H1 (cell line): ENCODE results near the gene TRAPPC2L. TPM values are rescaled to one million over a fixed set of nuclear protein-coding genes. Genes with fewer than 3 reads are reported as not detected.

Experiments used
- CTCF ChIA-PET: fragments of 300-600 bp; sonication (Branson Sonifier 250); formaldehyde crosslinking; loops from one replicate; lab custom pipeline; 2021; ENCODE audit not compliant: partially characterized antibody; lab: Charles Lee
- POLR2A ChIA-PET: fragments of 300-600 bp; sonication (Branson Sonifier 250); formaldehyde crosslinking; loops from one replicate; lab custom pipeline; 2021; ENCODE audit warnings: inconsistent platforms; ENCODE audit not compliant: partially characterized antibody; lab: Charles Lee
- DNase-seq, 2 experiments: peaks; one replicate each; pipeline versions ENCODE4 v3.0.0 to v3.0.0-alpha.2; 2010 to 2022; ENCODE audit warnings: low spot score in 2 of 2, low read depth in 1 of 2, mixed read lengths in 1 of 2
- FAIRE-seq: peaks from 2 replicates; lab custom pipeline; 2011; peaks lifted over from hg19 to GRCh38; lab: Jason Lieb, UNC
- H2AFZ ChIP-seq: 2 replicates; pipeline ENCODE4 v1.8.1; 2012; ENCODE audit warnings: low read length, inconsistent platforms
- H2AK5ac ChIP-seq: 2 replicates; pipeline ENCODE4 v1.6.1; 2013; ENCODE audit warnings: low read depth, low read length
- H2BK120ac ChIP-seq: replicated peaks from 2 replicates; pipeline ENCODE3; 2013; ENCODE audit warnings: low read depth, low read length, inconsistent platforms
- H2BK12ac ChIP-seq: 2 replicates; pipeline ENCODE4 v1.6.1; 2013; ENCODE audit warnings: low read depth, low read length
- H2BK15ac ChIP-seq: 2 replicates; pipeline ENCODE4 v1.6.1; 2013; ENCODE audit warnings: low read length
- H2BK20ac ChIP-seq: 2 replicates; pipeline ENCODE4 v1.6.1; 2013; ENCODE audit warnings: low read length
- H2BK5ac ChIP-seq: 2 replicates; pipeline ENCODE4 v1.6.1; 2013; ENCODE audit warnings: low read depth, low read length
- H3K14ac ChIP-seq: 2 replicates; pipeline ENCODE4 v1.6.1; 2013; ENCODE audit warnings: inconsistent platforms; ENCODE audit not compliant: insufficient read length
- H3K18ac ChIP-seq: 2 replicates; pipeline ENCODE4 v1.6.1; 2013; ENCODE audit warnings: low read length; ENCODE audit errors: extremely low read depth
- H3K23ac ChIP-seq: 2 replicates; pipeline ENCODE4 v1.6.1; 2013; ENCODE audit warnings: inconsistent platforms; ENCODE audit not compliant: insufficient read length
- H3K23me2 ChIP-seq: 2 replicates; pipeline ENCODE4 v1.6.1; 2013; ENCODE audit warnings: low read depth, low read length
- H3K27ac ChIP-seq: 2 replicates; pipeline ENCODE4 v1.6.1; 2011; ENCODE audit warnings: low read depth, low read length, inconsistent platforms
- H3K27me3 ChIP-seq, 4 experiments: replicated peaks in 1 of 4; 1 replicate in 1 of 4; 2 replicates in 3 of 4; pipeline versions ENCODE4 v1.6.1 to v1.8.1; 2011 to 2013; ENCODE audit warnings: low read length in 3 of 4, mild to moderate bottlenecking in 3 of 4, inconsistent platforms in 2 of 4, mixed read lengths in 2 of 4, moderate library complexity in 1 of 4; ENCODE audit not compliant: control insufficient read depth in 3 of 4, insufficient read depth in 3 of 4; ENCODE audit errors: extremely low read depth in 1 of 4
- H3K36me3 ChIP-seq, 4 experiments: 2 replicates each; pipeline versions ENCODE4 v1.6.1 to v1.8.1; 2011 to 2013; ENCODE audit warnings: mild to moderate bottlenecking in 4 of 4, low read length in 3 of 4, moderate library complexity in 2 of 4, control low read depth in 1 of 4, inconsistent platforms in 1 of 4; ENCODE audit not compliant: insufficient read depth in 4 of 4, control insufficient read depth in 2 of 4
- H3K4ac ChIP-seq: replicated peaks from 2 replicates; pipeline ENCODE3; 2013; ENCODE audit warnings: low read length, low read depth, mixed read lengths, inconsistent platforms; ENCODE audit not compliant: insufficient read length
- H3K4me1 ChIP-seq, 4 experiments: replicated peaks in 1 of 4; 1 replicate in 1 of 4; 2 replicates in 3 of 4; pipeline versions ENCODE4 v1.6.1 to v1.8.1; 2011 to 2013; ENCODE audit warnings: low read length in 3 of 4, inconsistent platforms in 2 of 4, mixed read lengths in 1 of 4; ENCODE audit not compliant: insufficient read depth in 4 of 4, control insufficient read depth in 3 of 4
- H3K4me2 ChIP-seq, 2 experiments: 2 replicates each; pipeline versions ENCODE4 v1.6.1 to v1.8.1; 2011 to 2013; ENCODE audit warnings: low read depth in 2 of 2, low read length in 2 of 2, control low read depth in 1 of 2, inconsistent platforms in 1 of 2, mild to moderate bottlenecking in 1 of 2; ENCODE audit not compliant: insufficient read depth in 1 of 2
- H3K4me3 ChIP-seq, 4 experiments: fragments of 200-600, 300-600 bp in 1 of 4; sonication (generic), shearing (Covaris generic), sonication (Bioruptor Twin) in 1 of 4; 2 replicates each; pipeline versions ENCODE4 v1.5.1 to v1.8.1; 2011 to 2016; ENCODE audit warnings: low read length in 4 of 4, low read depth in 3 of 4, control low read depth in 2 of 4, inconsistent platforms in 2 of 4, mild to moderate bottlenecking in 2 of 4, mixed read lengths in 1 of 4, moderate library complexity in 1 of 4; ENCODE audit not compliant: insufficient read depth in 2 of 4; ENCODE audit errors: extremely low read depth in 1 of 4
- H3K56ac ChIP-seq: replicated peaks from 2 replicates; pipeline ENCODE3; 2013; ENCODE audit warnings: low read depth, mild to moderate bottlenecking, mixed read lengths, low read length, inconsistent platforms; ENCODE audit not compliant: insufficient read length
- H3K79me1 ChIP-seq: 2 replicates; pipeline ENCODE4 v1.6.1; 2013; ENCODE audit warnings: low read depth, low read length, control low read depth
- H3K79me2 ChIP-seq, 2 experiments: 2 replicates each; pipeline versions ENCODE4 v1.6.1 to v1.8.1; 2012 to 2013; ENCODE audit warnings: low read length in 2 of 2, mild to moderate bottlenecking in 2 of 2, inconsistent platforms in 1 of 2; ENCODE audit not compliant: insufficient read depth in 2 of 2, control insufficient read depth in 1 of 2
- H3K9ac ChIP-seq, 4 experiments: replicated peaks in 1 of 4; 1 replicate in 1 of 4; 2 replicates in 3 of 4; pipeline versions ENCODE4 v1.6.1 to v1.8.1; 2011 to 2013; ENCODE audit warnings: low read depth in 3 of 4, low read length in 3 of 4, control low read depth in 2 of 4, mild to moderate bottlenecking in 2 of 4, moderate library complexity in 2 of 4, inconsistent platforms in 1 of 4; ENCODE audit errors: extremely low read depth in 1 of 4
- H3K9me3 ChIP-seq, 2 experiments: 2 replicates each; pipeline versions ENCODE4 v1.6.1 to v1.8.1; 2012 to 2013; ENCODE audit warnings: mild to moderate bottlenecking in 2 of 2, moderate library complexity in 2 of 2, control low read depth in 1 of 2, inconsistent platforms in 1 of 2, low read depth in 1 of 2, low read length in 1 of 2, mixed read lengths in 1 of 2; ENCODE audit not compliant: insufficient read depth in 2 of 2
- H4K20me1 ChIP-seq, 2 experiments: replicated peaks in 1 of 2; 2 replicates each; pipeline versions ENCODE3 to v1.8.1; 2011 to 2013; ENCODE audit warnings: inconsistent platforms in 2 of 2, low read length in 2 of 2, mild to moderate bottlenecking in 1 of 2; ENCODE audit not compliant: insufficient read depth in 2 of 2, control insufficient read depth in 1 of 2
- H4K5ac ChIP-seq: 2 replicates; pipeline ENCODE4 v1.6.1; 2013; ENCODE audit warnings: low read length, low read depth, mixed read lengths, inconsistent platforms; ENCODE audit not compliant: insufficient read length
- H4K8ac ChIP-seq: 2 replicates; pipeline ENCODE4 v1.8.0; 2013; ENCODE audit warnings: mild to moderate bottlenecking, moderate library complexity, low read length, inconsistent platforms; ENCODE audit not compliant: insufficient read depth; ENCODE audit errors: extremely low read depth
- H4K91ac ChIP-seq: replicated peaks from 2 replicates; pipeline ENCODE3; 2013; ENCODE audit warnings: low read length, mixed read lengths, inconsistent platforms; ENCODE audit not compliant: insufficient read length
- ASH2L ChIP-seq: fragments of 200-600, 300-600 bp; sonication (generic); IDR thresholded peaks from one replicate; pipeline ENCODE4 v1.7.1; 2017; ENCODE audit warnings: low read length
- CBX8 ChIP-seq: fragments of 300-800, 300-1000 bp; sonication (generic); IDR thresholded peaks from 2 replicates; pipeline ENCODE4 v1.7.1; 2016; ENCODE audit warnings: low read depth, low read length, borderline replicate concordance
- EZH2 ChIP-seq: fragments of 200-600 bp; sonication (generic); IDR thresholded peaks from 2 replicates; pipeline ENCODE4 v1.7.1; 2012; ENCODE audit warnings: low read depth, mild to moderate bottlenecking, moderate library complexity, low read length, inconsistent platforms; ENCODE audit not compliant: severe bottlenecking
- NRF1 ChIP-seq: IDR thresholded peaks from 2 replicates; pipeline ENCODE4 v1.6.1; 2011; ENCODE audit warnings: mild to moderate bottlenecking, low read depth, low read length, improper control_type of control experiment
- POU5F1 ChIP-seq: IDR thresholded peaks from 2 replicates; pipeline ENCODE4 v1.6.1; 2011; ENCODE audit warnings: low read depth, mild to moderate bottlenecking, low read length, moderate library complexity
- SIN3A ChIP-seq, 2 experiments: IDR thresholded peaks in 1 of 2; conservative IDR thresholded peaks in 1 of 2; 2 replicates each; pipeline ENCODE4 v1.6.1; 2011 to 2012; ENCODE audit warnings: low read length in 2 of 2, improper control_type of control experiment in 1 of 2, low read depth in 1 of 2, mild to moderate bottlenecking in 1 of 2
- SIX5 ChIP-seq: IDR thresholded peaks from 2 replicates; pipeline ENCODE4 v1.6.1; 2011; ENCODE audit warnings: mild to moderate bottlenecking, low read depth, low read length
- TCF12 ChIP-seq: IDR thresholded peaks from 2 replicates; pipeline ENCODE4 v1.6.1; 2011; ENCODE audit warnings: low read depth, mild to moderate bottlenecking, low read length
- YY1 ChIP-seq: IDR thresholded peaks from 2 replicates; pipeline ENCODE4 v1.6.1; 2011; ENCODE audit warnings: low read depth, mild to moderate bottlenecking, low read length
- ZNF274 ChIP-seq: IDR thresholded peaks from 2 replicates; pipeline ENCODE4 v1.7.0; 2012; ENCODE audit warnings: low read length, borderline replicate concordance; ENCODE audit errors: extremely low read depth
- WGBS, 2 experiments: shearing (Covaris generic) in 1 of 2; methylation state at CpG; one replicate each; pipeline versions ENCODE4 v1.1.6 to v1.1.7; 2013 to 2015; ENCODE audit warnings: low lambda C conversion rate in 2 of 2, mixed read lengths in 2 of 2, inconsistent platforms in 1 of 2, low coverage in 1 of 2, missing lambda C conversion rate in 1 of 2; ENCODE audit not compliant: insufficient replicate concordance in 2 of 2, insufficient coverage in 1 of 2, insufficient read length in 1 of 2; ENCODE audit errors: extremely low coverage in 1 of 2, missing lambda C conversion rate in 1 of 2; 5-methylcytosine and 5-hydroxymethylcytosine counted together
- polyA plus RNA-seq, 7 experiments: library from polyadenylated mRNA; depleted of rRNA in 3 of 7; stranded (reverse) in 5 of 7; unstranded in 2 of 7; fragments of >200 nt in 5 of 7; fragments of 200-250 nt in 2 of 7; gene quantifications; 1 replicate in 5 of 7; 2 replicates in 1 of 7; 4 replicates in 1 of 7; pipeline versions ENCODE4 v1.2.1 to v1.2.3, GENCODE V29; 2011 to 2013; ENCODE audit warnings: missing spikeins in 2 of 7, mixed read lengths in 2 of 7
- total RNA-seq: library from RNA; stranded (reverse); fragmentation: NEBNext Ultra II Directional; extraction: Animal tissue kit (Norgen Biotek cat#: 25700); gene quantifications from 2 replicates; pipeline ENCODE4 v1.2.1, GENCODE V29; 2021

The TRAPPC2L gene
- total and polyA plus RNA-seq, 2 of the 8 experiments (the other 6 are each of a cell fraction or from before 2014, with no cell fraction given): 98.7 to 133 TPM

- Histone ChIP-seq H3K4me2 (no peak overlapping the region), H3K4me3 (no peak overlapping the region), H3K9me3 (no peaks in the 10 kb centered on the region), H2AK5ac (no peak overlapping the region), H4K5ac (no peak overlapping the region), H2BK120ac (no peak overlapping the region), H2BK5ac (no peak overlapping the region), H3K14ac (no peak overlapping the region), H2BK15ac (no peak overlapping the region), H3K9ac (no peak overlapping the region), H2AFZ (no peak overlapping the region), H3K4ac (no peak overlapping the region), H3K27me3 (no peaks in the 10 kb centered on the region), H3K79me2 (peaks cover 0 to 12% of the 10 kb centered on the region in 2 experiments; a peak in 1 of 4 replicates), H2BK12ac (no peak overlapping the region), H3K27ac (no peak overlapping the region), H3K4me1 (peaks cover 0 to 5% (median 3%) of the 10 kb centered on the region in 4 experiments; a peak in 5 of 7 replicates), H2BK20ac (no peak overlapping the region), H3K23ac (no peak overlapping the region), H3K18ac (no peak overlapping the region), H3K23me2 (peaks cover 2% of the 10 kb centered on the region), H4K91ac (no peak overlapping the region), H4K20me1 (peaks cover 4 to 8% of the 10 kb centered on the region in 2 experiments), H3K79me1 (peaks cover 4% of the 10 kb centered on the region; the same call in 1 of the 2 replicates), H4K8ac (no peak overlapping the region), H3K36me3 (peaks cover 11 to 21% (median 15%) of the 10 kb centered on the region in 4 experiments), H3K56ac (no peak overlapping the region)
- FAIRE-seq: no peak
- CTCF ChIA-PET: interaction anchor here (1.0 to 4.1 kb wide), 4 partner anchors 21 to 150 kb away, joined by 3 to 29 read pairs (median 7); partner anchors contain the start of gene APRT
- DNase-seq: no peak
- TF ChIP-seq ASH2L (no peak), TCF12 (no peak), SIN3A (conservative IDR thresholded peaks at IDR 0.05 in 1 of 2, IDR thresholded peaks at IDR 0.05 in 1 of 2; ENCODE audit: low read depth in 1 of 2, low read length in 2 of 2) (no peak), ZNF274 (no peak), SIX5 (no peak), YY1 (no peak), CBX8 (no peak), NRF1 (no peak), POU5F1 (no peak), EZH2 (no peak)
- WGBS, 2 experiments: 95% methylated on average over 20 of the region's 20 CpGs; no CpG with 5 or more reads in 1 of the 2 experiments
- POLR2A ChIA-PET: interaction anchor here (2.0 kb wide), 1 partner anchor 14 kb away, joined by 4 read pairs; no protein-coding TSS in a partner anchor
Measured at GRCh38 chr16:88859381-88860091, 2.6 kb downstream of the TRAPPC2L start.
